ENCODE measurements around the gene TBCD. TPM values are rescaled to one million over a fixed set of nuclear protein-coding genes. Genes with fewer than 3 reads are reported as not detected.

The TBCD gene
- total RNA-seq, 2 experiments from 2014 or later, result 77.8 to 85.8 TPM

- TF ChIP-seq CTCF (IDR thresholded peaks at IDR 0.05), result no peak
- H3K27ac Mint-ChIP-seq, result peak overlapping the region; percentile 46
- H3K4me3 Mint-ChIP-seq, result no peak overlapping the region
- no peaks in the 10 kb centered on the region for H3K27me3 Mint-ChIP-seq
- H3K9me3 Mint-ChIP-seq, result no peaks in the 10 kb centered on the region
- DNase-seq, result peak; percentile 76
- peaks cover 17% of the 10 kb centered on the region for H3K36me3 Mint-ChIP-seq (ENCODE audit: low read depth)
- ChIA-PET CTCF (interaction anchor here (0.8 to 2.6 kb wide), 5 partner anchors 12 to 90 kb away, joined by 3 to 11 read pairs (median 3); no protein-coding TSS in a partner anchor), POLR2A (interaction anchor here (1.2 to 2.2 kb wide), 4 partner anchors 12 to 329 kb away, joined by 4 to 10 read pairs (median 5); no protein-coding TSS in a partner anchor)
- peaks cover 38% of the 10 kb centered on the region for H3K4me1 Mint-ChIP-seq (ENCODE audit: low read depth)
- intact Hi-C loops (cut with micrococcal nuclease), result no loop called here
- peak; percentile 92 for ATAC-seq
Observed at GRCh38 chr17:82871056-82871775, 119.4 kb downstream of the TBCD start.

- peaks cover 43% of the 10 kb centered on the region for H3K4me1 Mint-ChIP-seq (ENCODE audit: low read depth)
- CTCF ChIA-PET, result interaction anchor here (1.3 to 2.6 kb wide), 4 partner anchors 13 to 90 kb away, joined by 3 to 11 read pairs (median 3); no protein-coding TSS in a partner anchor
- H3K4me3 Mint-ChIP-seq, result no peak overlapping the region
- H3K27ac Mint-ChIP-seq, result no peak overlapping the region
- no peak for TF ChIP-seq CTCF (IDR thresholded peaks at IDR 0.05)
- intact Hi-C loops (cut with micrococcal nuclease), result no loop called here
- no peak for DNase-seq
- H3K27me3 Mint-ChIP-seq, result no peaks in the 10 kb centered on the region
- POLR2A ChIA-PET, result interaction anchor here (1.2 to 2.2 kb wide), 3 partner anchors 11 to 328 kb away, joined by 4 to 10 read pairs (median 4); no protein-coding TSS in a partner anchor
- peaks cover 18% of the 10 kb centered on the region for H3K36me3 Mint-ChIP-seq (ENCODE audit: low read depth)
- ATAC-seq, result no peak
- H3K9me3 Mint-ChIP-seq, result no peaks in the 10 kb centered on the region
Observed at GRCh38 chr17:82871776-82872561, 120.1 kb downstream of the TBCD start.

GRCh38 chr17:82872591-82873520 lies 121.0 kb downstream of the TBCD start:
- no peak for TF ChIP-seq CTCF (IDR thresholded peaks at IDR 0.05)
- Mint-ChIP-seq H3K27ac (no peak overlapping the region), H3K4me3 (no peak overlapping the region), H3K27me3 (no peaks in the 10 kb centered on the region), H3K36me3 (ENCODE audit: low read depth) (peaks cover 18% of the 10 kb centered on the region), H3K4me1 (ENCODE audit: low read depth) (peaks cover 40% of the 10 kb centered on the region), H3K9me3 (no peaks in the 10 kb centered on the region)
- DNase-seq (no peak), ATAC-seq (no peak)
- intact Hi-C loops (cut with micrococcal nuclease), result no loop called here
- ChIA-PET POLR2A (interaction anchor here (2.2 kb wide), 1 partner anchor 13 kb away, joined by 10 read pairs; no protein-coding TSS in a partner anchor), CTCF (interaction anchor here (2.6 kb wide), 1 partner anchor 12 kb away, joined by 11 read pairs; no protein-coding TSS in a partner anchor)

GRCh38 chr17:82873521-82873920 lies 121.7 kb downstream of the TBCD start:
- H3K36me3 Mint-ChIP-seq (ENCODE audit: low read depth), result peaks cover 22% of the 10 kb centered on the region
- no peak overlapping the region for H3K4me3 Mint-ChIP-seq
- no peak for TF ChIP-seq CTCF (IDR thresholded peaks at IDR 0.05)
- no peaks in the 10 kb centered on the region for H3K27me3 Mint-ChIP-seq
- H3K27ac Mint-ChIP-seq, result no peak overlapping the region
- H3K9me3 Mint-ChIP-seq, result no peaks in the 10 kb centered on the region
- intact Hi-C loops (cut with micrococcal nuclease), result no loop called here
- CTCF ChIA-PET, result no interaction called here
- peaks cover 44% of the 10 kb centered on the region for H3K4me1 Mint-ChIP-seq (ENCODE audit: low read depth)
- POLR2A ChIA-PET, result interaction anchor here (0.5 kb wide), 1 partner anchor 16 kb away, joined by 3 read pairs; no protein-coding TSS in a partner anchor
- ATAC-seq, result no peak
- DNase-seq, result no peak

Measured in activated CD8-positive, alpha-beta T cell treated with anti-CD3 and anti-CD28 coated beads for 36 hours (primary cell).